Endodermal cell (in vitro differentiated cells): ENCODE measurements around the gene PGC. TPM values are rescaled to one million over a fixed set of nuclear protein-coding genes. Genes with fewer than 3 reads are reported as not detected.
A peak's percentile ranks its signal among the peaks of the same experiment; 100 is the strongest.

Experiments used
- DNase-seq: peaks from one replicate; pipeline ENCODE4 v3.0.0-alpha.2; 2017
- H3K27ac ChIP-seq: 2 replicates; pipeline ENCODE4 v1.5.1; 2013; ENCODE audit warnings: mild to moderate bottlenecking, low read depth, low read length, moderate library complexity
- H3K27me3 ChIP-seq: 2 replicates; pipeline ENCODE4 v1.6.1; 2013; ENCODE audit warnings: mild to moderate bottlenecking, low read length, moderate library complexity; ENCODE audit not compliant: insufficient read depth, control insufficient read depth, poor library complexity, severe bottlenecking
- H3K36me3 ChIP-seq: 2 replicates; pipeline ENCODE4 v1.7.0; 2013; ENCODE audit warnings: mild to moderate bottlenecking, low read length, moderate library complexity; ENCODE audit not compliant: control insufficient read depth, insufficient read depth
- H3K4me1 ChIP-seq: one replicate; pipeline ENCODE4 v1.7.0; 2013; ENCODE audit warnings: low read length; ENCODE audit not compliant: control insufficient read depth, insufficient read depth
- H3K4me3 ChIP-seq: 2 replicates; pipeline ENCODE4 v1.5.1; 2013; ENCODE audit warnings: mild to moderate bottlenecking, low read length, moderate library complexity
- H3K9ac ChIP-seq: 2 replicates; pipeline ENCODE4 v1.6.1; 2013; ENCODE audit warnings: mild to moderate bottlenecking, low read length, moderate library complexity; ENCODE audit not compliant: poor library complexity, severe bottlenecking; ENCODE audit errors: extremely low read depth
- H3K9me3 ChIP-seq: 2 replicates; pipeline ENCODE4 v1.6.1; 2013; ENCODE audit warnings: mild to moderate bottlenecking, low read length, moderate library complexity; ENCODE audit not compliant: control insufficient read depth
- H3K27ac Mint-ChIP-seq: 2 replicates; pipeline ENCODE4 v1.8.0; 2020; ENCODE audit warnings: mixed read lengths
- H3K27me3 Mint-ChIP-seq: 2 replicates; pipeline ENCODE4 v1.8.0; 2021; ENCODE audit warnings: mild to moderate bottlenecking, mixed read lengths; ENCODE audit not compliant: insufficient read depth
- H3K36me3 Mint-ChIP-seq: 2 replicates; pipeline ENCODE4 v1.8.0; 2020; ENCODE audit warnings: low read depth, mixed read lengths
- H3K4me1 Mint-ChIP-seq: 2 replicates; pipeline ENCODE4 v1.8.0; 2020; ENCODE audit warnings: mixed read lengths
- H3K4me3 Mint-ChIP-seq: 2 replicates; pipeline ENCODE4 v1.8.0; 2020; ENCODE audit warnings: mild to moderate bottlenecking, moderate library complexity, mixed read lengths
- H3K9me3 Mint-ChIP-seq: 2 replicates; pipeline ENCODE4 v1.8.0; 2020; ENCODE audit warnings: mild to moderate bottlenecking, mixed read lengths
- CTCF ChIP-seq: fragments of 200-600 bp; sonication (generic); conservative IDR thresholded peaks from 2 replicates; pipeline ENCODE4 v1.5.0; 2021; ENCODE audit warnings: antibody characterized with exemption, mild to moderate bottlenecking
- WGBS, 2 experiments: methylation state at CpG; one replicate each; pipeline versions ENCODE4 v1.1.5 to v1.1.7; 2013; ENCODE audit warnings: missing lambda C conversion rate in 2 of 2, mixed read lengths in 1 of 2; ENCODE audit not compliant: insufficient coverage in 1 of 2, insufficient read length in 1 of 2; 5-methylcytosine and 5-hydroxymethylcytosine counted together
- total RNA-seq, 2 donors: library from RNA; stranded (reverse); fragmentation: NEBNext Ultra II Directional in 1 of 2; extraction: Animal tissue kit (Norgen Biotek cat#: 25700) in 1 of 2; gene quantifications; 2 replicates in 1 of 2; 3 replicates in 1 of 2; pipeline ENCODE4 v1.2.1, GENCODE V29; 2021

PGC gene
- total RNA-seq, 2 donors from 2014 or later = not detected

- TF ChIP-seq CTCF = no peak
- Mint-ChIP-seq H3K36me3 (no peaks in the 10 kb centered on the region), H3K27ac (no peak overlapping the region), H3K4me1 (peaks cover under 1% of the 10 kb centered on the region), H3K9me3 (no peaks in the 10 kb centered on the region), H3K4me3 (no peak overlapping the region), H3K27me3 (peaks cover 6% of the 10 kb centered on the region)
- H3K4me1 ChIP-seq = no peaks in the 10 kb centered on the region
- H3K27ac ChIP-seq = no peak overlapping the region
- no peak overlapping the region for H3K4me3 ChIP-seq
- no peak overlapping the region for H3K9ac ChIP-seq
- no peaks in the 10 kb centered on the region for H3K9me3 ChIP-seq
- no peak for DNase-seq
- 87 to 100% methylated on average over 2 of the region's 2 CpGs for WGBS, 2 experiments
- no peaks in the 10 kb centered on the region for H3K27me3 ChIP-seq
- H3K36me3 ChIP-seq = no peaks in the 10 kb centered on the region
Measured at GRCh38 chr6:41692730-41693129, 54.5 kb downstream of the PGC start.

DNA sequence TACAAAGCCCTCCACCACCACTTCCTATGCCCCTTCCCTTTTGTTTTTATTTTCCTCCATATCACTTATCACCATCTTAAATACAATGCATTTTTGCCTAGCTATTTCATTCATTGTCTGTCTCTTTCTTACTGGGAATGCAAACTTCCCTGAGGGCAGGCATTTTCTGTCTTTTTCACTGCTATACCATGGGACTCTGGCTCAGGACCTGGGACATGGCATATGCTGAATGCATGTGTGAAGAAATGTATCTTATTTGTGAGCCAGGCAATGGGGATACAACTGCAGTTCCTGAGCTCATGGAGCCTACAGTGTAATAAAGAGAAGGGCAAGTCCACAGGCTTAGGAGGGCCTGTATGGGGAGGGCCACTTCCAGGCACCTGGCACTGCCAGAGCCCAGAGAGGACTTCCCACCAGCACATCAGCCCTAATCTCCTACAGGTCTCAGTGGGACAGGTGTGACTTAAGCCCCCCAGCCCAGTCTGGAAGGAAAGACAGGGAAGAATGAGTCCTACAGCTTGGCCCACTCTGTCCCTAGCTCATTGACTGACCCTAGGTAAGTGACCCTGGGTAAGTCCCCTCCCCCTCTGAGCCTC lies 55.0 kb downstream of the PGC start:
- Mint-ChIP-seq H3K4me3 (no peak overlapping the region), H3K27me3 (peaks cover 6% of the 10 kb centered on the region), H3K36me3 (no peaks in the 10 kb centered on the region), H3K27ac (no peak overlapping the region), H3K4me1 (peaks cover 6% of the 10 kb centered on the region), H3K9me3 (no peaks in the 10 kb centered on the region)
- Histone ChIP-seq H3K9ac (no peak overlapping the region), H3K27me3 (no peaks in the 10 kb centered on the region), H3K4me3 (no peak overlapping the region), H3K4me1 (no peaks in the 10 kb centered on the region), H3K36me3 (no peaks in the 10 kb centered on the region), H3K9me3 (no peaks in the 10 kb centered on the region), H3K27ac (no peak overlapping the region)
- DNase-seq = no peak
- no peak for TF ChIP-seq CTCF

GRCh38 chr6:41691426-41692079 lies 55.6 kb downstream of the PGC start:
- no peaks in the 10 kb centered on the region for H3K9me3 Mint-ChIP-seq
- no peak overlapping the region for H3K4me3 Mint-ChIP-seq

More at GRCh38 chr6:41691426-41692079, 55.6 kb downstream of the PGC start:
- Mint-ChIP-seq H3K27me3 (peaks cover 6% of the 10 kb centered on the region), H3K36me3 (no peaks in the 10 kb centered on the region), H3K27ac (no peak overlapping the region), H3K4me1 (peaks cover 8% of the 10 kb centered on the region)
- Histone ChIP-seq H3K4me3 (no peak overlapping the region), H3K9me3 (no peaks in the 10 kb centered on the region), H3K4me1 (no peaks in the 10 kb centered on the region), H3K27me3 (no peaks in the 10 kb centered on the region), H3K9ac (no peak overlapping the region), H3K36me3 (no peaks in the 10 kb centered on the region), H3K27ac (no peak overlapping the region)
- no peak for DNase-seq
- TF ChIP-seq CTCF = peak; percentile 22
- 83 to 84% methylated on average over 7 to 8 of the region's 8 CpGs for WGBS, 2 experiments
